HG03025 (cell line): Measurements from ENCODE around the gene CELF3.
"Not testable (repeated sequence)": the region's sequence is repeated elsewhere in the genome, so short reads cannot be mapped to it uniquely, and the experiment has no call there.

Experiments
- ATAC-seq: cut with Tn5 transposase; IDR thresholded peaks from one replicate; pipeline ENCODE4 v1.9.1; 2021; ENCODE audit warnings: mild to moderate bottlenecking, moderate library complexity; ENCODE audit not compliant: unreplicated experiment, low FRiP score

The CELF3 gene

GRCh38 chr1:151704246-151704645, 12.4 kb downstream of the CELF3 start:
- ATAC-seq, result no peak

- no peak for ATAC-seq
Measured at GRCh38 chr1:151703813-151704212, 12.8 kb downstream of the CELF3 start.

GRCh38 chr1:151702936-151703335, 13.7 kb downstream of the CELF3 start:
- no peak for ATAC-seq

- no peak for ATAC-seq
Measured at GRCh38 chr1:151701515-151701914, 15.1 kb downstream of the CELF3 start.

- no peak for ATAC-seq
Measured at GRCh38 chr1:151693057-151693651, 23.4 kb downstream of the CELF3 start.

GRCh38 chr1:151692226-151692625, 24.4 kb downstream of the CELF3 start:
- ATAC-seq, result no peak

GRCh38 chr1:151689494-151689893, 27.1 kb downstream of the CELF3 start:
- no peak for ATAC-seq

- no peak for ATAC-seq
Measured at GRCh38 chr1:151686561-151686960, 30.0 kb downstream of the CELF3 start.

GRCh38 chr1:151684128-151684527, 32.5 kb downstream of the CELF3 start:
- ATAC-seq, result no peak

GRCh38 chr1:151682901-151683300, 33.7 kb downstream of the CELF3 start:
- not testable (repeated sequence) for ATAC-seq

GRCh38 chr1:151681923-151682322, 34.7 kb downstream of the CELF3 start:
- ATAC-seq, result no peak

GRCh38 chr1:151680826-151681225, 35.8 kb downstream of the CELF3 start:
- no peak for ATAC-seq

GRCh38 chr1:151680391-151680790, 36.2 kb downstream of the CELF3 start:
- ATAC-seq, result no peak

- no peak for ATAC-seq
Measured at GRCh38 chr1:151673407-151673806, 43.2 kb downstream of the CELF3 start.

GRCh38 chr1:151670036-151670675, 46.4 kb downstream of the CELF3 start:
- not testable (repeated sequence) for ATAC-seq

GRCh38 chr1:151668090-151668489, 48.5 kb downstream of the CELF3 start:
- ATAC-seq, result no peak

- ATAC-seq, result no peak
Measured at GRCh38 chr1:151661751-151662150, 54.9 kb downstream of the CELF3 start.

- no peak for ATAC-seq
Measured at GRCh38 chr1:151655371-151655770, 61.2 kb downstream of the CELF3 start.

GRCh38 chr1:151653397-151653796, 63.2 kb downstream of the CELF3 start:
- no peak for ATAC-seq
